Neutrophil (primary cell): ENCODE data around the gene VPS35L.
A peak's percentile ranks its signal among the peaks of the same experiment; 100 is the strongest.
"Not testable (repeated sequence)": the region's sequence is repeated elsewhere in the genome, so short reads cannot be mapped to it uniquely, and the experiment has no call there.

Experiments
- H3K27ac ChIP-seq: fragments of 200-600 bp; sonication (generic); 2 replicates; pipeline ENCODE4 v1.5.1; 2016; ENCODE audit warnings: mild to moderate bottlenecking, moderate library complexity
- H3K27me3 ChIP-seq: fragments of 200-600 bp; sonication (generic); 2 replicates; pipeline ENCODE4 v1.6.0; 2016; ENCODE audit warnings: mild to moderate bottlenecking
- H3K36me3 ChIP-seq: fragments of 200-600 bp; sonication (generic); 2 replicates; pipeline ENCODE4 v1.5.1; 2017
- H3K4me1 ChIP-seq, 2 experiments: fragments of 200-600 bp in 1 of 2; sonication (generic) in 1 of 2; 1 replicate in 1 of 2; 2 replicates in 1 of 2; pipeline versions ENCODE4 v1.5.1 to v1.6.1; 2013 to 2016; ENCODE audit warnings: low read depth in 1 of 2, low read length in 1 of 2, mild to moderate bottlenecking in 1 of 2, moderate library complexity in 1 of 2; ENCODE audit not compliant: control insufficient read depth in 1 of 2, insufficient read depth in 1 of 2
- H3K4me3 ChIP-seq, 2 experiments: fragments of 200-600 bp in 1 of 2; sonication (generic) in 1 of 2; 1 replicate in 1 of 2; 2 replicates in 1 of 2; pipeline ENCODE4 v1.5.1; 2013 to 2016; ENCODE audit warnings: low read depth in 1 of 2, low read length in 1 of 2, mild to moderate bottlenecking in 1 of 2, moderate library complexity in 1 of 2
- H3K9me3 ChIP-seq: fragments of 200-600 bp; sonication (generic); 2 replicates; pipeline ENCODE4 v1.5.1; 2016
- TF ChIP-seq, protein P1 (sequence below): fragments of 200-600 bp; sonication (generic); IDR thresholded peaks from 2 replicates; pipeline ENCODE4 v1.5.1; 2016; ENCODE audit warnings: antibody characterized with exemption

Gene VPS35L

DNA sequence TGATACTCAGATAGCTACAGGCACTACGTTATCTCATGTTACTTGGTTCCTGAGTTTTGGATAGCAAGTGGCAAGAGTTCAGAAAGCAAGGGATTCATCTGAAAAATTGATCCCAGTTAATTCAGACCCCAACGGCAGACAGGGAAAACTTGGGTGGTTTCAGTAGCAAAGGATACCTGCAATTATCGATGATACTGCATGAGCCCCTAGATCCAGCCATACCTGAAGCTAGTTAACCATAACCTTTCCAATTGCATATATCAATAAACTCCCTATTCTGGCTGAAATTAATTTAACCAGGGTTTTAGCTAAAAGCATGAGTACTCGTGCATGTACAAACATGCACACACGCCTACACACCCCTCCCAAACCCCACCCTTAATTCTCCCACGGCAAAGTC lies 158.2 kb downstream of the VPS35L start:
- H3K27me3 ChIP-seq = no peaks in the 10 kb centered on the region
- no peaks in the 10 kb centered on the region for H3K9me3 ChIP-seq
- H3K4me1 ChIP-seq = peaks cover 8 to 15% of the 10 kb centered on the region in 2 experiments
- no peak overlapping the region for H3K4me3 ChIP-seq
- TF ChIP-seq, protein P1, sequence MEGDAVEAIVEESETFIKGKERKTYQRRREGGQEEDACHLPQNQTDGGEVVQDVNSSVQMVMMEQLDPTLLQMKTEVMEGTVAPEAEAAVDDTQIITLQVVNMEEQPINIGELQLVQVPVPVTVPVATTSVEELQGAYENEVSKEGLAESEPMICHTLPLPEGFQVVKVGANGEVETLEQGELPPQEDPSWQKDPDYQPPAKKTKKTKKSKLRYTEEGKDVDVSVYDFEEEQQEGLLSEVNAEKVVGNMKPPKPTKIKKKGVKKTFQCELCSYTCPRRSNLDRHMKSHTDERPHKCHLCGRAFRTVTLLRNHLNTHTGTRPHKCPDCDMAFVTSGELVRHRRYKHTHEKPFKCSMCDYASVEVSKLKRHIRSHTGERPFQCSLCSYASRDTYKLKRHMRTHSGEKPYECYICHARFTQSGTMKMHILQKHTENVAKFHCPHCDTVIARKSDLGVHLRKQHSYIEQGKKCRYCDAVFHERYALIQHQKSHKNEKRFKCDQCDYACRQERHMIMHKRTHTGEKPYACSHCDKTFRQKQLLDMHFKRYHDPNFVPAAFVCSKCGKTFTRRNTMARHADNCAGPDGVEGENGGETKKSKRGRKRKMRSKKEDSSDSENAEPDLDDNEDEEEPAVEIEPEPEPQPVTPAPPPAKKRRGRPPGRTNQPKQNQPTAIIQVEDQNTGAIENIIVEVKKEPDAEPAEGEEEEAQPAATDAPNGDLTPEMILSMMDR = no peak
- H3K27ac ChIP-seq = no peak overlapping the region
- peaks cover 5% of the 10 kb centered on the region for H3K36me3 ChIP-seq

- no peak overlapping the region for H3K27ac ChIP-seq
- TF ChIP-seq, protein P1 = no peak
Measured at GRCh38 chr16:19715566-19715965, 160.1 kb downstream of the VPS35L start.

GRCh38 chr16:19716183-19716582 lies 160.7 kb downstream of the VPS35L start:
- peaks cover 11 to 18% of the 10 kb centered on the region in 2 experiments for H3K4me1 ChIP-seq
- no peaks in the 10 kb centered on the region for H3K27me3 ChIP-seq
- no peak overlapping the region for H3K27ac ChIP-seq
- H3K9me3 ChIP-seq = no peaks in the 10 kb centered on the region
- H3K4me3 ChIP-seq = no peak overlapping the region
- TF ChIP-seq, protein P1 = no peak
- no peaks in the 10 kb centered on the region for H3K36me3 ChIP-seq

More at GRCh38 chr16:19715566-19715965, 160.1 kb downstream of the VPS35L start:
- H3K36me3 ChIP-seq = no peaks in the 10 kb centered on the region
- no peaks in the 10 kb centered on the region for H3K9me3 ChIP-seq
- H3K27me3 ChIP-seq = no peaks in the 10 kb centered on the region
- H3K4me3 ChIP-seq = no peak overlapping the region
- H3K4me1 ChIP-seq = peaks cover 11 to 18% of the 10 kb centered on the region in 2 experiments

- not testable (repeated sequence) for H3K9me3 ChIP-seq, H3K36me3 ChIP-seq, H3K27ac ChIP-seq, H3K4me3 ChIP-seq, H3K27me3 ChIP-seq
- peaks cover 11 to 18% of the 10 kb centered on the region in 2 experiments for H3K4me1 ChIP-seq
Measured at GRCh38 chr16:19716728-19717127, 161.2 kb downstream of the VPS35L start.

DNA sequence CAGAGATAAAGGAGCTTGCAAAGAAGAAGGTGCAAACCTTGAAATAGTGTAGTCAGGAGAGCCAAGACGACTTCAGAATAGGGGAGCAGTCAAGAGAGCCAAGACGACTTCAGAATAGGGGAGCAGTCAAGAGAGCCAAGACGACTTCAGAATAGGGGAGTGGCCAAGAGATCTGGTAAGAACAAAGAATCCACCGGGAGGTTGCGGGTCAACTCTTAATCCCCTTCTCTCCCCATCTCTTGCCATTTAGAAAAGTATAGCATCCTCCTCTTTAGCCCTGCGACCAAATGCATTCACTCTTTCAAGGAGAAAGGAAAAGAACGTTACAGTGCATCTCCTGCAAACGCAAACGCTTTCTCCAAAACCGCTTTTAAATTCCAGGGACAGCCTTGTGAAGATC lies 161.8 kb downstream of the VPS35L start:
- peaks cover 11 to 18% of the 10 kb centered on the region in 2 experiments for H3K4me1 ChIP-seq
- H3K4me3 ChIP-seq = peak overlapping the region; percentile 88 to 89
- no peak overlapping the region for H3K27ac ChIP-seq
- H3K27me3 ChIP-seq = no peaks in the 10 kb centered on the region
- TF ChIP-seq, protein P1 = no peak
- H3K9me3 ChIP-seq = no peaks in the 10 kb centered on the region
- H3K36me3 ChIP-seq = no peaks in the 10 kb centered on the region

- Histone ChIP-seq H3K4me1 (peaks cover 11 to 18% of the 10 kb centered on the region in 2 experiments), H3K9me3 (no peaks in the 10 kb centered on the region), H3K36me3 (no peaks in the 10 kb centered on the region), H3K27ac (peak within 1 kb of the TSS; percentile 3), H3K27me3 (no peaks in the 10 kb centered on the region), H3K4me3 (peak within 1 kb of the TSS; percentile 88 to 89)
- TF ChIP-seq, protein P1 = no peak
Measured at GRCh38 chr16:19717741-19718623, 162.5 kb downstream of the VPS35L start, which contains the start of the genes IQCK and KNOP1. IQCK (plus strand) TSS chr16:19718271; CDS start chr16:19718307, 36 bp downstream. KNOP1 (minus strand) TSS chr16:19718227; CDS start chr16:19715035, 3,192 bp downstream.
